Activated naive CD8-positive, alpha-beta T cell treated with anti-CD3 and anti-CD28 coated beads for 36 hours (primary cell): ENCODE data around the gene VEGFC. TPM values are rescaled to one million over a fixed set of nuclear protein-coding genes. Genes with fewer than 3 reads are reported as not detected.

Experiments
- DNase-seq: peaks from one replicate; pipeline ENCODE4 v3.0.0; 2021
- H3K27ac Mint-ChIP-seq: one replicate; pipeline ENCODE4 v1.8.0; 2022; ENCODE audit warnings: mild to moderate bottlenecking, moderate library complexity, mixed read lengths
- H3K27me3 Mint-ChIP-seq: one replicate; pipeline ENCODE4 v1.8.0; 2022; ENCODE audit warnings: mild to moderate bottlenecking, mixed read lengths
- H3K36me3 Mint-ChIP-seq: one replicate; pipeline ENCODE4 v1.8.0; 2021; ENCODE audit warnings: mild to moderate bottlenecking, mixed read lengths
- H3K4me1 Mint-ChIP-seq: one replicate; pipeline ENCODE4 v1.8.0; 2021; ENCODE audit warnings: mixed read lengths
- H3K4me3 Mint-ChIP-seq: one replicate; pipeline ENCODE4 v1.8.0; 2022; ENCODE audit warnings: mild to moderate bottlenecking, moderate library complexity, mixed read lengths
- H3K9me3 Mint-ChIP-seq: one replicate; pipeline ENCODE4 v1.8.0; 2022; ENCODE audit warnings: mixed read lengths
- total RNA-seq, 2 experiments: library from RNA; stranded (reverse); gene quantifications; one replicate each; pipeline ENCODE4 v1.2.3, GENCODE V29; 2021

The VEGFC gene
- total RNA-seq, 2 experiments from 2014 or later, result not detected

GRCh38 chr4:176810481-176811249 is 17.9 kb upstream of the VEGFC start:
- Mint-ChIP-seq H3K27me3 (no peaks in the 10 kb centered on the region), H3K4me1 (no peaks in the 10 kb centered on the region), H3K36me3 (no peaks in the 10 kb centered on the region), H3K9me3 (peaks cover 6% of the 10 kb centered on the region), H3K4me3 (no peak overlapping the region), H3K27ac (no peak overlapping the region)
- no peak for DNase-seq

DNA sequence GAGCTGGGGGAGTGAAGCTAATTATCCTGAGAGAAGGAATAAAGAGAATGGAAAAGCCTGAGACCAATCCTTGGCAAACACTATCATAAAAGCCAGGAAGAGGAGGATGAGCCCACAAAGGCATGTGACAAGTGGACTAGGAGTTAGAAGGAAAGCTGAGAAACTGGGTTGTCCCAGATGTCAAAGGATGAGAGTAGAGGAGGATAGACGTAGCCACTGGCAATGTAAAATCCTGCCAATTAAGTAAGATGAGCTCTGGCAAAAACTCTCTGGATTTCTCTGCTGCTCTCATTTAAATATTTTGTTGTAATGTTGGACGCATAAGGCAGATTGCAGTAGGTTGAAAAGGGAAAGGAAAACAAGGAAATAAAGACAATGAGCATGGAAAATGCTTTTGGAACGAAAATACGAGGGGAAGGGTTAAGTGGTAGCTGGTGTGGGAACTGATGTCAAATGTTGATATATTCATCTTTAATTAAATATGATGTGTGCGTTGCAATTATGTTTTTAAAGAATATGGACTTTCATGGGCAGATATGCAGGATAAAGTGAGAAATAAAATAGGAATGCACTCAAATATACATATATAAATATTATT is 14.2 kb upstream of the VEGFC start:
- no peaks in the 10 kb centered on the region for H3K27me3 Mint-ChIP-seq
- no peaks in the 10 kb centered on the region for H3K36me3 Mint-ChIP-seq
- no peaks in the 10 kb centered on the region for H3K4me1 Mint-ChIP-seq
- peaks cover 6% of the 10 kb centered on the region for H3K9me3 Mint-ChIP-seq
- H3K27ac Mint-ChIP-seq, result no peak overlapping the region
- DNase-seq, result no peak
- H3K4me3 Mint-ChIP-seq, result no peak overlapping the region

DNA sequence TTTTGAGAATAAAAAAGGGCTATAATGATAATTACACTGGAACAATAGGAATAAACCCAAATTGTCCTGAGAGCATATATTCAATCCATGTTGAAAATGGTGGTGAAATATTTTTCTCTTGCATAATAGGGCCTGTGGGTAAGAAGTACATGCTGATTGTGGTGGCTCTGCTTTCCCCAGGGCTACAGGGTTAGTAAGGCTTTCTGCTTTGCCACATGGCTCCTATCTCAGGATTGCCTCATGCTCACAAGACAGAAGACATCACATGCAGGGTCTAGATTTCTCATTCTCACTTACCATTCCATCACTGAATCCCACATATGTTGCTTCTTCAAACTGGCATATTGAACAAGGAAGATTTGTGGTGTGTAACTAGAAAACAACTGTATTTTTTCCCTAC is 12.4 kb upstream of the VEGFC start:
- H3K9me3 Mint-ChIP-seq, result peaks cover 6% of the 10 kb centered on the region
- no peak overlapping the region for H3K27ac Mint-ChIP-seq
- H3K4me3 Mint-ChIP-seq, result no peak overlapping the region
- no peaks in the 10 kb centered on the region for H3K36me3 Mint-ChIP-seq
- no peaks in the 10 kb centered on the region for H3K27me3 Mint-ChIP-seq
- H3K4me1 Mint-ChIP-seq, result no peaks in the 10 kb centered on the region
- DNase-seq, result no peak

DNA sequence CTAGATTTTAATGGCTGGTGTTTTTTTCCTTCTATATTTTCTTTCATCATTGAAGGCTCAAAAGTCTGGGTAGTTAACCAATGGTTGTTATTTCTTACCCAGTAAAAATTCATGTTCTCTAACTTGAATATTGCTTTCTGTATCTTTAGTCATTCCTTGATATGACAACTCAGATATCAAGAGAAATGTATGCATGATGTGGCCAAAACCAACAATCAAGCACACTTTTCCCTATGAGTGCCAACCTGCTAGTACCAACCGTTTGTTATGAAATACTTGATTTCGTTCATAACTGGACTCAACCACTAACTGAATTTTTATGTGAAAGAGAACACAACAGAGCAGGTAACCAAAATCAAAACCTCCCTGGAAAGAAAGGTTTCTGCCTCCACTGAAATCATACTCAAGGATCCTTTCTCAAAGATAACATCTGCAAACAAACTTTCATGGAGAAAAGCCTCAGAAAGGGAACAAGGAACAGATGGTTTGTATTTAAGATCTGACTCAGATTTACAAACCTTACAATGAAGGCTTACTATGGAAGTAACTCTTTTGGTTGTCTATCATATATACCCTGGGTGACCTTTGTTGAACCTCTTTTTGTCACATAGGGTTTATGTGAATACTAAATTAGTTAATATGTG is 8.3 kb upstream of the VEGFC start:
- Mint-ChIP-seq H3K4me3 (no peak overlapping the region), H3K27me3 (peaks cover under 1% of the 10 kb centered on the region), H3K27ac (no peak overlapping the region), H3K4me1 (no peaks in the 10 kb centered on the region), H3K9me3 (no peaks in the 10 kb centered on the region), H3K36me3 (no peaks in the 10 kb centered on the region)
- no peak for DNase-seq

DNA sequence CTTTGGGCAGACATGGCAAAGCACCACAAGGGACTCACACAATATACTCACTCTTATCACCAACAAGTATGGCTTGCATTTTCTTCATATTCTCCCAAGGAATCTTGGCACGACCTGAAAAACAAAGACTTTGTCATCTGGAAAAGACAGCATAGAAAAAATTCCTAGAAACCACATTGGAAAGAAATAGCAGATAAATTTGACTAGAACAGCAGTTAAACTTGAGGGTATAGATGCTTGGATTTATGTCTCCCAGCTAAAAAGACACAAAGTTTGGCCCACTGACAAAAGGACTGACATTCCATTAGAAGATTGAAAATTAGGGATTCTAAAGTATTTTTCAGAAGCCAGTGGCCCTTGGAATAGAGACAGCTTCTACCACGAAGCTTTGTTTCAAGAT is 6.9 kb upstream of the VEGFC start:
- peaks cover 3% of the 10 kb centered on the region for H3K9me3 Mint-ChIP-seq
- H3K4me3 Mint-ChIP-seq, result no peak overlapping the region
- no peaks in the 10 kb centered on the region for H3K36me3 Mint-ChIP-seq
- peaks cover 12% of the 10 kb centered on the region for H3K27me3 Mint-ChIP-seq
- no peaks in the 10 kb centered on the region for H3K4me1 Mint-ChIP-seq
- H3K27ac Mint-ChIP-seq, result no peak overlapping the region
- no peak for DNase-seq

- no peaks in the 10 kb centered on the region for H3K4me1 Mint-ChIP-seq
- peaks cover 3% of the 10 kb centered on the region for H3K9me3 Mint-ChIP-seq
- H3K4me3 Mint-ChIP-seq, result no peak overlapping the region
- H3K27ac Mint-ChIP-seq, result no peak overlapping the region
- peaks cover 23% of the 10 kb centered on the region for H3K27me3 Mint-ChIP-seq
- H3K36me3 Mint-ChIP-seq, result no peaks in the 10 kb centered on the region
- DNase-seq, result no peak
These were observed 5.8 kb upstream of the VEGFC start for GRCh38 chr4:176798540-176798939.

- Mint-ChIP-seq H3K36me3 (no peaks in the 10 kb centered on the region), H3K4me1 (peaks cover 3% of the 10 kb centered on the region), H3K27ac (no peak overlapping the region), H3K27me3 (peaks cover 42% of the 10 kb centered on the region), H3K9me3 (peaks cover 3% of the 10 kb centered on the region), H3K4me3 (no peak overlapping the region)
- no peak for DNase-seq
These were observed 2.7 kb upstream of the VEGFC start for GRCh38 chr4:176795441-176795840.

DNA sequence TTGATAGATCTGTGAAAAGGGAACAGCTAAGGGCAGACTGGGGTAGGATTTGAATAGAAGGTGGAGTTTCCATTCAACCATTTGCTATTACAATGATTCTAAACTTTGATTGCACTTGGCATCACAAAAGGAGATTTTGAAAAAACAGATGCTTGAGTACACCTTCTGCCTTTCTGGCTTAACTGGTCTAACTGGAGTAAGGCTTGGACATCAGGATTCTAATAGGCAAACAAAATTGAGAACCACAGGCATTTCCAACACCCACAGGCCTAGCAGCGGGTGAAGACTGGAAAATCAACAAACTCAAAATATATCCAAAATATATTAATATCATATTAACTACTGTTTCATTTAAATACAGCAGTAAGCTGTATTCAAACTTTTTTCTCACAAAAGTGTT is 1.9 kb upstream of the VEGFC start:
- H3K27me3 Mint-ChIP-seq, result peaks cover 50% of the 10 kb centered on the region
- peaks cover 3% of the 10 kb centered on the region for H3K4me1 Mint-ChIP-seq
- peaks cover 3% of the 10 kb centered on the region for H3K9me3 Mint-ChIP-seq
- no peaks in the 10 kb centered on the region for H3K36me3 Mint-ChIP-seq
- DNase-seq, result no peak
- no peak overlapping the region for H3K27ac Mint-ChIP-seq
- H3K4me3 Mint-ChIP-seq, result no peak overlapping the region

DNA sequence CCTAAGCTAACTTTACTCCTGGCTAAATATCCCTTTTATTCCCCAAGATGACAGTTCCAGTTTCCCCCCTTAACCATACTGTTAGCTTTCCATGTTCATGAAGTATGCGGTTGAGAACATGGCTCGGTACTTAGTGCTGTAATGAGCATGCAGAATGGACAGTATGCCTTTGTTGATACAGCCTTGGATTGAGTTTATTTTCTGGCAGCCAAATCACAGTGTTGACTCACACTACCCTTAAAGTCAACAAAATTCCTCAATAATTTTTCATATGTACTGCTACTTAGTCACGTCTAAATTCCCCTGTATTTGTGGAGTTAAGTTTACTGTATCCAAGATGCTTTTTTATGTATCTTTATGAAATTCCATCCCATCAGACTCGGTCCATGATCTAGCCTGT is 1.4 kb upstream of the VEGFC start:
- DNase-seq, result no peak
- peaks cover 3% of the 10 kb centered on the region for H3K4me1 Mint-ChIP-seq
- H3K36me3 Mint-ChIP-seq, result no peaks in the 10 kb centered on the region
- H3K27ac Mint-ChIP-seq, result no peak overlapping the region
- peaks cover 3% of the 10 kb centered on the region for H3K9me3 Mint-ChIP-seq
- no peak overlapping the region for H3K4me3 Mint-ChIP-seq
- peaks cover 55% of the 10 kb centered on the region for H3K27me3 Mint-ChIP-seq

DNA sequence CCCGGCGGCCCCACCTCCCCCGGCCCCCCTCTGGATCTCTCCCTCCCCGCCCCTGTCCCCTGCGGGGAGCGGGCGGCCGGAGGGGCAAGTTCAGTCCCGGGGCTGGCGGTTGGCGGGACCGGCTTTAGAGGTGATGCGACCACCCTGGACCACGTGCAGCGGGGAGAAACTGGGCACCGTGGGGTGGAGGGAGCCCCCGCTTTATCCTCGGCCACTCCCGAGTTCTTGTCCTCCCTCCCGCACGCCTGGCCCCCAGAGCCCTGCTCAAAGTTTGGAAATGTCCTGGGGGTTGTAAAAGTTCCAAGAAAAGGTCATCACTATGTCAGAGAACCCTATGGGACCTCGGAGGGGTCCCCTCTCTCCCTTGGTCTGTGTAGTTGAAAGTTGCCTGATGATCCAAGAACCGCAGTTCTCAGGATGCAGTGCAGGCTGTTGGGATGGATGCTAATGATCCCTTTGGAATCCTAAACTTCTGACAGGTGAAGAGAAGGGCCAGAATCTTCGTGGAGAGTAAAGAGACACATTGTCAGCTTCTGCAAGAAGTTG is 411 bp upstream of the VEGFC start:
- peaks cover 59% of the 10 kb centered on the region for H3K27me3 Mint-ChIP-seq
- DNase-seq, result no peak
- peaks cover 3% of the 10 kb centered on the region for H3K4me1 Mint-ChIP-seq
- no peaks in the 10 kb centered on the region for H3K36me3 Mint-ChIP-seq
- H3K9me3 Mint-ChIP-seq, result peaks cover 3% of the 10 kb centered on the region
- no peak overlapping the region for H3K4me3 Mint-ChIP-seq
- no peak overlapping the region for H3K27ac Mint-ChIP-seq

GRCh38 chr4:176791591-176792325 is 964 bp downstream of the VEGFC start:
- no peak overlapping the region for H3K4me3 Mint-ChIP-seq
- H3K36me3 Mint-ChIP-seq, result no peaks in the 10 kb centered on the region
- no peak for DNase-seq
- no peak overlapping the region for H3K27ac Mint-ChIP-seq
- peaks cover 3% of the 10 kb centered on the region for H3K4me1 Mint-ChIP-seq
- peaks cover 3% of the 10 kb centered on the region for H3K9me3 Mint-ChIP-seq
- peaks cover 59% of the 10 kb centered on the region for H3K27me3 Mint-ChIP-seq

DNA sequence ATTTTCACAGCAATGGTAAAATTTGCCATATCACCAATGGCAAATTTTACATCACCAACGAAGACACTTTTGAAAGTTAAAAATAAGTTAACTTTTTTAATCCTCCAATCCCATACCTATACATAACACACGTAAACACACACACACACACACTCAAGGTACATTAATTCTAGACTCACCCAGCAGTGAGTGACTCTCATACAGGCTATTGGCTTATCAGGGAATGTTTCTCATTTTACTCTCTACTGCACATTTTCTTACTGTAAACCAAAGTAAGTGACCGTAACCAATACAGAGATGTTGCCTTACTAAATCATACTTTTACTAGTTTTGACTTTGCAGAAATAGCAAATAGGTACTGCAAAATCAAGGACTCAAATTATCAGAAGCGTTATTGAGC is 2.3 kb downstream of the VEGFC start:
- H3K9me3 Mint-ChIP-seq, result peaks cover 2% of the 10 kb centered on the region
- peaks cover 3% of the 10 kb centered on the region for H3K4me1 Mint-ChIP-seq
- H3K27ac Mint-ChIP-seq, result no peak overlapping the region
- H3K4me3 Mint-ChIP-seq, result no peak overlapping the region
- no peak for DNase-seq
- no peaks in the 10 kb centered on the region for H3K36me3 Mint-ChIP-seq
- H3K27me3 Mint-ChIP-seq, result peaks cover 54% of the 10 kb centered on the region

DNA sequence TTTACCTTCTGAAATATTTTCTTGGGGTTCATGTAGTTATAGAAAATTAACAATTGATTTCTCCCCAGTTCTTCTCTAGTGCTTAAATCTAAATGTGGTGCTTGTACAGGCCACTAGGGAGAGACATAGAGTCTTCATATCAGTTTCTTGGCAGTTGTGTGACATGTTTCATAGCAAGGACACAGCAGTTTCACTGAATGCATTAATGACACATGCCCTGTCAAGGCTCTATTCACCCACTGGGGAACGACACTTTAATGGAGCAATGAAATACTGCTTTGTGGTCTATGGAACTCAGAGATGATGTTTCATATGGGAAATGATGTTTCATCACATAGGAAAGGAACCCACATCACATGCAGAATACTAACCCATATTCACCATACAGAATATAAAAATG is 2.8 kb downstream of the VEGFC start:
- H3K4me3 Mint-ChIP-seq, result no peak overlapping the region
- H3K9me3 Mint-ChIP-seq, result no peaks in the 10 kb centered on the region
- DNase-seq, result no peak
- H3K27ac Mint-ChIP-seq, result no peak overlapping the region
- no peaks in the 10 kb centered on the region for H3K36me3 Mint-ChIP-seq
- H3K4me1 Mint-ChIP-seq, result peaks cover 3% of the 10 kb centered on the region
- H3K27me3 Mint-ChIP-seq, result peaks cover 49% of the 10 kb centered on the region

DNA sequence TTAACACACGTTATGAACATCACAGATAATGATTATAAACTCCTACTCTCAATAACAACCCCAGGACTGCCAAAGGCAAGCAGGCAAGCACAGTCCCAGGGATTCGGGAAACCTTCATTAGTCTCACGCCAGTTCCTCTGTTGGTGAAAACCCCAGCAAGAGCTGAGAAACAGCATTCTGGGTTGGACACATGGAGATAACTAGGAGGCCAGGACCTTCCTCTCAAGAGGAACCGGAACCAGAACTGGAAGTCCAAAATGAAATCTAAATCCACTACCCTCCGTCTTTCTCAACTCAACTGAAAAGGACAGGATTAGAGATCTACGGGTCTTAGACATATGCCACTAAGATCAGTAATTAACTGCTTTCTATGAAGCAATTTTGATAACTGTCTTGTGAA is 3.8 kb downstream of the VEGFC start:
- no peak overlapping the region for H3K27ac Mint-ChIP-seq
- DNase-seq, result no peak
- H3K9me3 Mint-ChIP-seq, result no peaks in the 10 kb centered on the region
- peaks cover 41% of the 10 kb centered on the region for H3K27me3 Mint-ChIP-seq
- no peaks in the 10 kb centered on the region for H3K36me3 Mint-ChIP-seq
- peaks cover 3% of the 10 kb centered on the region for H3K4me1 Mint-ChIP-seq
- H3K4me3 Mint-ChIP-seq, result no peak overlapping the region

GRCh38 chr4:176788248-176788647 is 4.5 kb downstream of the VEGFC start:
- no peak overlapping the region for H3K4me3 Mint-ChIP-seq
- no peaks in the 10 kb centered on the region for H3K36me3 Mint-ChIP-seq
- H3K27ac Mint-ChIP-seq, result no peak overlapping the region
- H3K9me3 Mint-ChIP-seq, result no peaks in the 10 kb centered on the region
- H3K4me1 Mint-ChIP-seq, result peaks cover 1% of the 10 kb centered on the region
- peaks cover 34% of the 10 kb centered on the region for H3K27me3 Mint-ChIP-seq
- no peak for DNase-seq
